ENCODE measurements around the gene COL23A1.
"Not testable (repeated sequence)": the region's sequence is repeated elsewhere in the genome, so short reads cannot be mapped to it uniquely, and the experiment has no call there.

COL23A1 gene

DNA sequence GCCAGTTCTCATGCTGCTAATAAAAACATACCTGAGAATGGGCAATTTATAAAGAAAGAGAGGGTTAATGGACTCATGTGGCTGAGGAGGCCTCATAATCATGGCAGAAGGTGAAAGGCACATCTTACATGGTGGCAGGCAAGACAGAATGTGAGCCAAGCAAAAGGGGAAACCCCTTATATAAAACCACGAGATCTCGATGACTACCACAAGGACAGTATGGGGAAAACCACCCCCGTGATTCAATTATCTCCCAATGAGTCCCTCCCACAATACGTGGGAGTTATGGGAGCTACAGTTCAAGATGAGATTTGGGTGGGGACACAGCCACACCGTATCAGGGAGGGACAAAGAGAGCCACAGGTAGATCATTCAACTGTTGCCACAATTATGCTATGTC, 272.5 kb downstream of the COL23A1 start:
- H3K4me3 Mint-ChIP-seq, H3K27ac Mint-ChIP-seq, H3K36me3 Mint-ChIP-seq, H3K27me3 Mint-ChIP-seq, H3K9me3 Mint-ChIP-seq, H3K4me1 Mint-ChIP-seq: not testable (repeated sequence)

DNA sequence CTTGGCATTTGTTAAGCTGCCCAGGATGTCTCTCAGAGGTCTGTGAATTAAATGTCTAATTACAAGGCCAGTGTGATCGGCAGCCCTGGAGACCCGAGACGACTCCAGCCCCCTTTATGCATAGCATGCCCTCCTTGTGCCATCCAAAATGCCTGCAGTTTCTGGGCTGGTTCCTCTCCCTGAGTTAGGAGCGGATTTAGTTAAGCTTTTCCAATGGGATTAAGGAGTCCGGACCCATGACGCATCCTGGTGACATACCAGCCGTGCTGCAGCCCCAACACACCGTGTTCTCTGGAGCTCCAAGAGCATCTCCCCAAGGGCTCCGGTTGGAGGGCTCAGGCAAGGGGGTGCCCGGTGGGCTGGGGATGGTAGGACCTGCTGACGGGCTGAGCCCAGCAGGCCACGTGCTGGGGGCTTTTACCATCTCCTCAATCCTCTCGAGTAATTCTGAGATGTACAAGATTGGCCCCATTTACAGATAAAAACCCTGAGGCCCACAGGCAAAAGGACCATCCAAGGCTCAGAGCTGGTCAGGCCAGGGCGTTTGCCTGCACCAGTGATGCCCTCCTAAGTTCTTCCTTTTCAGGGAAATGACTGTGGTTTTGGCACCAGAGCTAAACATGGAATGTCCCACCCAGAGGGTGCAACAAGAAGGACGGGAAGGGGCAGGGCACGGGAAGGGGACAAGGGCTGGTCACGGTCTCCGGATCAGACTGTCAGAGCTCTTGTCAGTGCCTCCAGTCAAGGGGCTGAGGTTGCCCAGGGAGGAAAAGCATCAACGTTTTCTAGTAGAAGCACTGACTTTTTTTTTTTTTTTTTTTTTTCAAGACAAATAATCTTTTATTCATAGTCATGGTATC, 275.0 kb downstream of the COL23A1 start:
- no peaks in the 10 kb centered on the region for H3K36me3 Mint-ChIP-seq
- H3K27ac Mint-ChIP-seq = no peak overlapping the region
- no peaks in the 10 kb centered on the region for H3K9me3 Mint-ChIP-seq
- no peak overlapping the region for H3K4me3 Mint-ChIP-seq
- H3K4me1 Mint-ChIP-seq = no peaks in the 10 kb centered on the region
- no peaks in the 10 kb centered on the region for H3K27me3 Mint-ChIP-seq

DNA sequence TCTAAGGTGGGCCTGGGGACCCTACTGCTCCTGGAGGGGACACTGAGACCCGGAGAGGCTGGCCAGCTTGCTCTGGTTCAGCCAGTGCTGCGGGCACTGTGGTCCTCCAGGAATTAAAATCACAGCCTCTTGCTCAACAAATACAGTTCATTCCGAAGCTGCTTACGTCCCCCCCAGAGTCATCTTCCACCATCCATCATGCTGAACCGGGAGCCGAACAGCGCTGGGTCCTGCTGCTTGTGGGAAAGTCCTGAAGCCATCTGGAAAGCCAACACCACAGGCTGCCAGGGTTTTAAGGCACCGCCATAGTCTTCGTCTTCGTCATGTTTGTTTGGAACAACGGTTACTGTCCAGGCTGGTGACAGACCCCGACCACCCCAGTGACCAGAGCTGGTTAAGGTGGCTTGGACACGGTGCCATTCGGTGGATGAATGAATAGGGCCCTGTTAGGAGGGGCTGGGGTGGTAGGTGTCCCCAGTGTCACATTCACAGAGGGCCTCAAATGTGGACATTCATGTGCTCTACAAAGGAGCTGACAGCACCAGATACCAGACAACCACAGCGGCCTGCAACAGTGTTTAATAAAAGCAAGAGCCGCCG, 276.0 kb downstream of the COL23A1 start:
- no peaks in the 10 kb centered on the region for H3K9me3 Mint-ChIP-seq
- no peaks in the 10 kb centered on the region for H3K36me3 Mint-ChIP-seq
- no peaks in the 10 kb centered on the region for H3K4me1 Mint-ChIP-seq
- H3K4me3 Mint-ChIP-seq = no peak overlapping the region
- no peak overlapping the region for H3K27ac Mint-ChIP-seq
- no peaks in the 10 kb centered on the region for H3K27me3 Mint-ChIP-seq

GRCh38 chr5:178313316-178313715, 276.9 kb downstream of the COL23A1 start:
- no peaks in the 10 kb centered on the region for H3K27me3 Mint-ChIP-seq
- H3K27ac Mint-ChIP-seq = no peak overlapping the region

DNA sequence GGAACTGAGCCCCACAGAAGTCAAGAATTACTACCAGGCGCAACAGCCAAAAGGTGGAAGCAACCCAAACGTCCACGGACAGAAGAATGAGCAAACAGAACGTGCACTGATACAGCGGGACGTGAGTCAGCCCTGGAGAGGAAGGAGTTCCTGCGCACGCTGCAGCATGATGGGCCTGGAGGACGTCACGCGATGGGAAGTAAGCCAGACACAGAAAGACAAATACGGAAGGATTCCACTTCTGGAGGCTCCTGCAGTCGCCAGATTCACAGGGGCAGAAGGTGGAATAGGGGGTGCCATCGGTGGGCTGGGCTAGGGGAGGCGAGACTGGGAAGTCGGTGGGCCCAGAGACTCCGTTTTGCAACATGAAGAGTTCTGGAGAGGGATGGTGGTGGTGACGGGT, 277.3 kb downstream of the COL23A1 start:
- no peak overlapping the region for H3K4me3 Mint-ChIP-seq
- H3K27me3 Mint-ChIP-seq = no peaks in the 10 kb centered on the region
- H3K9me3 Mint-ChIP-seq = no peaks in the 10 kb centered on the region
- H3K4me1 Mint-ChIP-seq = no peaks in the 10 kb centered on the region
- H3K27ac Mint-ChIP-seq = no peak overlapping the region
- no peaks in the 10 kb centered on the region for H3K36me3 Mint-ChIP-seq

More at GRCh38 chr5:178313316-178313715, 276.9 kb downstream of the COL23A1 start:
- Mint-ChIP-seq H3K4me3 (no peak overlapping the region), H3K4me1 (no peaks in the 10 kb centered on the region), H3K36me3 (no peaks in the 10 kb centered on the region), H3K9me3 (no peaks in the 10 kb centered on the region)

GRCh38 chr5:178310130-178310865, 279.9 kb downstream of the COL23A1 start:
- Mint-ChIP-seq H3K27me3 (no peaks in the 10 kb centered on the region), H3K36me3 (no peaks in the 10 kb centered on the region), H3K27ac (no peak overlapping the region), H3K4me1 (no peaks in the 10 kb centered on the region), H3K4me3 (no peak overlapping the region), H3K9me3 (no peaks in the 10 kb centered on the region)

DNA sequence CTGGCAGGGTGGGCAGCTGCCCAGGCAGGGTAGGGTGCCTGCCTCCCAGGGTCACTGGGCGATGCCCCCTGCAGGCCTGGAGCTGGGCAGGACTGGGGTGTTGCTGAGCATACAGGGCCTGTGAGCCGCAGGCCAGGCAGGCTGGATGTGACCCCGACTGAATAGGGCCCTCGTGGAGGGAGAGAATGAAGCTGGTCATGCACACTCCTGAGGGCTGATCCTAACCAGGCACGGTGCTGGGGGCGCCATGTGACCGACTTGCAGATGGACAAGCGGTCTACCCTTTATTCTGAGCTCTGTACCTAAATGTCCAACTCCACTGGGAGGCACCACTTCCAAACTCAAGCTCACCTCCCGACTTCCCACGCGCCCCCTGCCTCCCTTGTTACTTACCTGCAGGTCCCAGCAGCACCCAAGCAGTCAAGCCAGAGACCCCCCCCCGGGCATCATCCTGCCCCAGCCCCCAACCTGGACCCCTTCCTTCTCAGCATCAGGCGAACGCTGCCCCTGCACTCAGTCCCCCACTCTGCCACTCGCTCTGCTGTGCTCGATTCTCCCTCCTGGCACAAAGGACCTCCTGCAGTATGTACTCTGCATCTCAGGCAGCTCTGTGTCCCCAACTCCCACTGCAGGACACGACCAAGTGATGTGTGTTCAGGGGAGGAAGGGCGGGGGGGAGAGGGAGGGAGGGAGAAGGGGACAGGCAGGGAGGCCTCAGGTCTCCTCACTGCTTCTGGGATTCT, 280.8 kb downstream of the COL23A1 start:
- Mint-ChIP-seq H3K9me3 (no peaks in the 10 kb centered on the region), H3K4me1 (no peaks in the 10 kb centered on the region), H3K27ac (no peak overlapping the region), H3K36me3 (no peaks in the 10 kb centered on the region), H3K4me3 (no peak overlapping the region), H3K27me3 (no peaks in the 10 kb centered on the region)

GRCh38 chr5:178308541-178309092, 281.6 kb downstream of the COL23A1 start:
- no peaks in the 10 kb centered on the region for H3K4me1 Mint-ChIP-seq
- no peak overlapping the region for H3K27ac Mint-ChIP-seq
- no peaks in the 10 kb centered on the region for H3K36me3 Mint-ChIP-seq
- H3K4me3 Mint-ChIP-seq = no peak overlapping the region
- H3K9me3 Mint-ChIP-seq = no peaks in the 10 kb centered on the region
- H3K27me3 Mint-ChIP-seq = no peaks in the 10 kb centered on the region

DNA sequence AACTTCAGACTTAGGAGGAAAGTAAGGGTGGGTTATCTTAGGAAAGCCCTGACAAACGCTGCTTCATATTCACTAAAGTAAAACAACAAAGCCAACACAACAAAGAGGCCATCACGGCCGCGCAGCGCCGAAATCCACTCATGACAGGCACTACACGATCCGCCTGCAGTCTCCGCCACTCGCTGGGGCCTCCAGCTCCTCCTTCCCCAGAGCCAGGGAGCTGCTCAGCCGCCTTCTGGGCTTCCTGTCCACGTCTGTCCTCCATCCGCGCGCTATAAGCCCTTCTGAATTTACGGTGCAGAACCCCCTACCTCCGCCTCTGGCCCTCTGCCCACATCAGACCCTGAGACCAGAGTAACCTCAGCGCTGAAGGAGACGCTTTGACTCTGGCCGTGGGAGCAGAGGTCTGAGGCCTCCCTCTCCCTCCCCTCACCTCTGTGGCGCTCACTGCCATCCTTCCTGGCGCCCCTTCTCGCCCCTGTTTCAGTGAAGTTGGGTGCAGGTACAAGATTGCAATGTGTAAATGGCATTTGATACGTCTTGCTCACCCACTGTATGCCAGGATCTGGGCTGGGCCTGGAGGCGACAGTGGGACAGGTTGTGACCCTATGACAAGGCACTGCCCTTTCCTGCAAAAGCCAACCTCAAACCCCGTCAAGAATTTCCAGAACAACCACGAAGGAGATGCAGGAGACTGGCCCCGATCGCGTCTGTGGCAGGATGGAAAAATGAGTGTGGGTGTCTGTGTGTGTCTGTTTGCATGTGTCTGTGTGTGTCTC, 282.7 kb downstream of the COL23A1 start:
- H3K9me3 Mint-ChIP-seq = no peaks in the 10 kb centered on the region
- H3K4me1 Mint-ChIP-seq = no peaks in the 10 kb centered on the region
- H3K27me3 Mint-ChIP-seq = no peaks in the 10 kb centered on the region
- H3K27ac Mint-ChIP-seq = no peak overlapping the region
- no peaks in the 10 kb centered on the region for H3K36me3 Mint-ChIP-seq
- H3K4me3 Mint-ChIP-seq = no peak overlapping the region

GRCh38 chr5:178306430-178307225, 283.6 kb downstream of the COL23A1 start:
- no peak overlapping the region for H3K4me3 Mint-ChIP-seq
- H3K36me3 Mint-ChIP-seq = no peaks in the 10 kb centered on the region
- no peak overlapping the region for H3K27ac Mint-ChIP-seq

DNA sequence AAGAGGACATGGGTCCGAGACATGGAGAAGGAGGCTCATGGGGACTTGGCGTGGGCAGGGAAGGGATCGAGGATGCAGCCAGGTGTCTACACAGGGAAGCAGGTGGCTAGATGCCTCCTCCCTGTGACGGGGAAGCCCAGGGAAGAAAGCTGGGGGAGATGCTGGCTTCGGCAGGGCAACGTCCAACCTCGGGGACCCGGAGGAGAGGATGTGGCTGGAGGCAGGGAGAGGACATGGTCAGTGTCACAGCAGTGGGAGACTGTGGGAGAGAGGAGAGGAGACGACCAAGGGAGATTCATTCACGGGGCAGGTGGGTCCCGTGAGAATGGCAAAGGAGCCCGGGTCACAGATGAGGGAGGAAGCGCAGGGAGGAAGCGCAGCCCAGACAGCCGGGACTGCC, 284.4 kb downstream of the COL23A1 start:
- no peaks in the 10 kb centered on the region for H3K36me3 Mint-ChIP-seq
- H3K9me3 Mint-ChIP-seq = no peaks in the 10 kb centered on the region
- no peak overlapping the region for H3K4me3 Mint-ChIP-seq
- H3K27me3 Mint-ChIP-seq = peaks cover 4% of the 10 kb centered on the region
- no peak overlapping the region for H3K27ac Mint-ChIP-seq
- H3K4me1 Mint-ChIP-seq = no peaks in the 10 kb centered on the region

More at GRCh38 chr5:178306430-178307225, 283.6 kb downstream of the COL23A1 start:
- no peaks in the 10 kb centered on the region for H3K27me3 Mint-ChIP-seq
- no peaks in the 10 kb centered on the region for H3K9me3 Mint-ChIP-seq
- no peaks in the 10 kb centered on the region for H3K4me1 Mint-ChIP-seq

GRCh38 chr5:178304761-178305645, 285.2 kb downstream of the COL23A1 start:
- Mint-ChIP-seq H3K9me3 (no peaks in the 10 kb centered on the region), H3K4me3 (no peak overlapping the region), H3K27me3 (peaks cover 4% of the 10 kb centered on the region), H3K36me3 (no peaks in the 10 kb centered on the region), H3K4me1 (no peaks in the 10 kb centered on the region), H3K27ac (no peak overlapping the region)

- no peak overlapping the region for H3K4me3 Mint-ChIP-seq
- H3K9me3 Mint-ChIP-seq = no peaks in the 10 kb centered on the region
- H3K27me3 Mint-ChIP-seq = peaks cover 4% of the 10 kb centered on the region
- H3K4me1 Mint-ChIP-seq = no peaks in the 10 kb centered on the region
- H3K27ac Mint-ChIP-seq = no peak overlapping the region
- H3K36me3 Mint-ChIP-seq = no peaks in the 10 kb centered on the region
Observed at GRCh38 chr5:178304016-178304415, 286.2 kb downstream of the COL23A1 start.
